Measurements from ENCODE around the gene VDAC1. TPM values are rescaled to one million over a fixed set of nuclear protein-coding genes. Genes with fewer than 3 reads are reported as not detected.

Gene VDAC1, protein sequence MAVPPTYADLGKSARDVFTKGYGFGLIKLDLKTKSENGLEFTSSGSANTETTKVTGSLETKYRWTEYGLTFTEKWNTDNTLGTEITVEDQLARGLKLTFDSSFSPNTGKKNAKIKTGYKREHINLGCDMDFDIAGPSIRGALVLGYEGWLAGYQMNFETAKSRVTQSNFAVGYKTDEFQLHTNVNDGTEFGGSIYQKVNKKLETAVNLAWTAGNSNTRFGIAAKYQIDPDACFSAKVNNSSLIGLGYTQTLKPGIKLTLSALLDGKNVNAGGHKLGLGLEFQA
- total RNA-seq (ENCODE audit: low replicate concordance), result 91.3 and 277 TPM in 2 replicates

DNA sequence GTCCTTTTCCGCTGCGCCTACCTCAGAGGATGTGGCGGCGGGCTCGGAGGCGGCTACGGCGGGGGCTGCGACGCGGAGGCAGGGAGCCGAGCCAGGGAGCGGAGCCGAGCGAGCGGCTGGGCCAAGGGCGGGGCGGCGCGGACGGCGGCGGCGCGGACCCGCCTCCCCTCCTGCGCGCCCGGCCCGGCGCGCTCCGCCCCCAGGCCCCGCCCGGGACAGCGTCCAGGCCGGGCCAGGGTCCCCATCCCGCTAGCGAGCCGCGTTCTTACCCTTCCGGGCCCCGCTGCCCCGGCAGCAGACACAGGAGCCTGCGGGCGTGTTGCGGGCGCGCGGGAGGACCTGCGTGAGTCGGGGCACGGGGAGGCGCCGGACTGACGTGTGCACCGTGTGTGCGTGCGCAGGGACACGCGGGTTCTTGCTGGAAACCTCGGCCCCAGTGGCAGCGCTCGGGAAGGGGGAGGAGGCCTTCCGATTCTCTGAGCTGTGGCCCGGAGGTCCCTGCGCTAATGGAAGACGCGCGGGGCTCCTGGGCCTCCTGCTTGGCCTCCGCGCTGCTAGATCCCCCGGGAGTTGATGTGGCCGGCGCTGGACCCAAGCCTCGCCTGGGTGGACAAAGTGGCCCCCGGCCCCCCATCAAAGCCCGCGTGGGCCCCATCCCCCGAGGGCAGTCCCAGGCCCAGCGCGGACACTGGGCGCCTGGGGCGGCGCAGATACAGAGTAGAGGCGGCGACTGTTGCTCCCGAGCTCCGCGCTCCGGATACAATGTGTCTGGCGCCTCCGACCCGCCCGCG, at the start of gene VDAC1:
VDAC1 (minus strand) TSS at position 350 of the 791 bp plus-strand sequence. CDS start 11,963 bp downstream, outside the sequence.
- TF ChIP-seq, protein P1, sequence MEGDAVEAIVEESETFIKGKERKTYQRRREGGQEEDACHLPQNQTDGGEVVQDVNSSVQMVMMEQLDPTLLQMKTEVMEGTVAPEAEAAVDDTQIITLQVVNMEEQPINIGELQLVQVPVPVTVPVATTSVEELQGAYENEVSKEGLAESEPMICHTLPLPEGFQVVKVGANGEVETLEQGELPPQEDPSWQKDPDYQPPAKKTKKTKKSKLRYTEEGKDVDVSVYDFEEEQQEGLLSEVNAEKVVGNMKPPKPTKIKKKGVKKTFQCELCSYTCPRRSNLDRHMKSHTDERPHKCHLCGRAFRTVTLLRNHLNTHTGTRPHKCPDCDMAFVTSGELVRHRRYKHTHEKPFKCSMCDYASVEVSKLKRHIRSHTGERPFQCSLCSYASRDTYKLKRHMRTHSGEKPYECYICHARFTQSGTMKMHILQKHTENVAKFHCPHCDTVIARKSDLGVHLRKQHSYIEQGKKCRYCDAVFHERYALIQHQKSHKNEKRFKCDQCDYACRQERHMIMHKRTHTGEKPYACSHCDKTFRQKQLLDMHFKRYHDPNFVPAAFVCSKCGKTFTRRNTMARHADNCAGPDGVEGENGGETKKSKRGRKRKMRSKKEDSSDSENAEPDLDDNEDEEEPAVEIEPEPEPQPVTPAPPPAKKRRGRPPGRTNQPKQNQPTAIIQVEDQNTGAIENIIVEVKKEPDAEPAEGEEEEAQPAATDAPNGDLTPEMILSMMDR (IDR thresholded peaks at IDR 0.05; ENCODE audit: insufficient read depth, low read length), result peak; percentile 7
- peak within 1 kb of the TSS; percentile 79 for H3K4me3 ChIP-seq (ENCODE audit: low read depth, low read length)
- peak; percentile 89 for DNase-seq (ENCODE audit: low read depth)

DNA sequence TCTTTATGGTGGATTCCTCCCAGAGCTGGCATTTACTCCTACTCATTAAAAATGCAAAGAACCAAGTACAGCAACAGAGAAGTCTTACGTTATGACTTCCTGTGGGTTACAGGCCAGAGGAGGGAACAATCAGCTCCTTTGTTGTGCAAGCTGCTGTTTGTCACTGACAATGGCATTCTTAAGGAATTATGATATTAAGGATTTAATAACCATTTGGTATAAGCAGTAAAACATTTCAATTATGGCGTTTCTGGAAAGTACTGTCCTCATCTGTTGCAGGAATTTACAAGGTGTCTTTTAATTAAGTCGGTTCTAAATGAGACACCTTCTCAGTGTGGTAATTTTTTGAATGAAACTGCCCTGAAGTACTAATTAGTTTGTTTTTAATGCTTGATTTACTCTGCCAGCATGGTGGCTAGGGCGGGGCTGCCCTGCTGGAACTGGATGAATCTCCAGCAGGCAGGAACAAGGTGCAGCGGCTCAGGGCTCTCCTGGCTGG, 49.1 kb upstream of the VDAC1 start:
- no peak for DNase-seq (ENCODE audit: low read depth)
- H3K4me3 ChIP-seq (ENCODE audit: low read depth, low read length), result no peak overlapping the region
- TF ChIP-seq, protein P1 (IDR thresholded peaks at IDR 0.05; ENCODE audit: insufficient read depth, low read length), result no peak

DNA sequence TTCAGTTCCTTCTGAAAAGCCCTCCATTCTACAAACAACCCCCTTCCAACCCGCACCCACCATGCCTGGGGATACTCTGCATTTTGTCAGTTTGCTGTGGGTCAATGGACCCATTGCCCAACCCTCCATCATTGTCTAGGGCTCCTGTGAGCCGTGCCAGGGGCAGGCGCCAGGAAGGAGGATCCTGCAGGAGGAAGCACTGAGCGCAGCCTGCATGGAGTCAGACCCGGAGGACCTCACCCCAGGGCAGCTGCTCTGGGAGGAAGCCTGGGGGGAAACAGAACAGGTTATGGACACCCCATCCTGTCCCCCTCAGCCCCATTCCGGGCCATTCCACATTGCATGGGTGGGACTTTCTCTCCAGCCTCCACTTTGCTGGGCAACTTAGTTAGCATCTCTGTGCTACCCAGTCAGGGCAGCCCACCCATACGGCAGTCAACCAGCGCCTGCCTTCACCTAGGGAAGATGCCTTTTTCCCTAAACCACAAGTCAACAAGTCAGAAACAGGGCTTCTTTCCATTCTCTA, 48.6 kb upstream of the VDAC1 start:
- TF ChIP-seq, protein P1 (IDR thresholded peaks at IDR 0.05; ENCODE audit: insufficient read depth, low read length), result no peak
- no peak for DNase-seq (ENCODE audit: low read depth)
- no peak overlapping the region for H3K4me3 ChIP-seq (ENCODE audit: low read depth, low read length)

DNA sequence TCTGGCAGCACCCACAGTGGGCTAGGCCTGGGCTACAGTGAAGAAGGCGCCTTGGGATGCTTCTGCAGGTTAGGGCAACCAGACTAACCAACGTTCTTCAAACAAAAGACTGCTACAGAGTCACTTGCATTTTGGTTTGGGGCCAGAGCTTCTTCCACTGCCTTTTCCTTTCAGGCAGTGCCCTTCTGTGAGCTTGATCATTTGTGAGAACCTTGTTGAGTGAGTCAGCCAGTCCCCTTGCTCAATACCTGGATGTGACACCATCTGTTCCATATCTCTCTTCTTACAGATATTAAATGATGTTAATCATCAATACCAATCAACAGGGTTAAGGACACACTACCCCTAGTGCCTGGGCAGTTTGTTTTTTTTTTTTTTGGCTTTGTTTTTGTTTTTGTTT, 46.5 kb upstream of the VDAC1 start:
- no peak for DNase-seq (ENCODE audit: low read depth)
- H3K4me3 ChIP-seq (ENCODE audit: low read depth, low read length), result no peak overlapping the region
- TF ChIP-seq, protein P1 (IDR thresholded peaks at IDR 0.05; ENCODE audit: insufficient read depth, low read length), result no peak

DNA sequence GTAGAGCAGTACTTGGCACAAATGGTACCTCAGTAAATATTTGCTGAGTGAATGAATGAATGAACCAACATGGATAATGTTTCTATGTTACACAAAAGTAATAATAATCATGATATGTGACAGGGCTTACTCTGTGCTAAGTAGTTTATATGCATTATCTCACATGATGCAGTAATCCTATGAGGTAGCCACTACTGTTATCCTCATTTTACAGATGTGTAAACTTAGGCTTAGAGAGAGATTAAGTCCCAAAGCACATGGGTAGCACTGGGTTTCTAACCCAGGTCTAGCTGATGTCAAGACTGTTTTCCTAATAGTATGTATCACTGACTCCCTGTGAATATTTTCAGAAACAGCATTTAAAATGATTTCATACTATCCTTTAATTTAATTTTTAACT, 44.1 kb upstream of the VDAC1 start:
- no peak for DNase-seq (ENCODE audit: low read depth)
- H3K4me3 ChIP-seq (ENCODE audit: low read depth, low read length), result no peak overlapping the region
- TF ChIP-seq, protein P1 (IDR thresholded peaks at IDR 0.05; ENCODE audit: insufficient read depth, low read length), result no peak

DNA sequence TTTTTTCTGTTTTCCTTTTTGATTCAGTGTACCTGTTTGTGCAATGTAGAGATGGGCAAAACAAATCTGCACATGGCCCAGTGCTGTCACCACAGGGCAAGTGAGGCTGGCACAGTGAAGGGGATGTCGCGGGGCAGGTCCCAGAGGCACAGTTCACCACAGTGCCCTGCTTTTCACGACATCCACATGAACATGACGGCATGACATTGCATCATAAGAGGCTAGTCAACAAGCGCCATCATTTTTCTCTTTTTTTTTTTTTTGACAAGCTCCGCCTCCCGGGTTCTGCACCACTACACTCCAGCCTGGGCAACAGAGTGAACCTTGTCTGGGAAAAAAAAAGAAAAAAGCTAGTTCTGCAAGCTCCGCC, 42.9 kb upstream of the VDAC1 start:
- no peak for DNase-seq (ENCODE audit: low read depth)
- no peak overlapping the region for H3K4me3 ChIP-seq (ENCODE audit: low read depth, low read length)
- TF ChIP-seq, protein P1 (IDR thresholded peaks at IDR 0.05; ENCODE audit: insufficient read depth, low read length), result no peak

Data from fibroblast of the aortic adventitia (primary cell).